Measurements from ENCODE around the gene NPB. TPM values are rescaled to one million over a fixed set of nuclear protein-coding genes. Genes with fewer than 3 reads are reported as not detected.
A peak's percentile ranks its signal among the peaks of the same experiment; 100 is the strongest.

NPB gene
- total RNA-seq, 1 donor from 2014 or later, result 4.7 TPM

DNA sequence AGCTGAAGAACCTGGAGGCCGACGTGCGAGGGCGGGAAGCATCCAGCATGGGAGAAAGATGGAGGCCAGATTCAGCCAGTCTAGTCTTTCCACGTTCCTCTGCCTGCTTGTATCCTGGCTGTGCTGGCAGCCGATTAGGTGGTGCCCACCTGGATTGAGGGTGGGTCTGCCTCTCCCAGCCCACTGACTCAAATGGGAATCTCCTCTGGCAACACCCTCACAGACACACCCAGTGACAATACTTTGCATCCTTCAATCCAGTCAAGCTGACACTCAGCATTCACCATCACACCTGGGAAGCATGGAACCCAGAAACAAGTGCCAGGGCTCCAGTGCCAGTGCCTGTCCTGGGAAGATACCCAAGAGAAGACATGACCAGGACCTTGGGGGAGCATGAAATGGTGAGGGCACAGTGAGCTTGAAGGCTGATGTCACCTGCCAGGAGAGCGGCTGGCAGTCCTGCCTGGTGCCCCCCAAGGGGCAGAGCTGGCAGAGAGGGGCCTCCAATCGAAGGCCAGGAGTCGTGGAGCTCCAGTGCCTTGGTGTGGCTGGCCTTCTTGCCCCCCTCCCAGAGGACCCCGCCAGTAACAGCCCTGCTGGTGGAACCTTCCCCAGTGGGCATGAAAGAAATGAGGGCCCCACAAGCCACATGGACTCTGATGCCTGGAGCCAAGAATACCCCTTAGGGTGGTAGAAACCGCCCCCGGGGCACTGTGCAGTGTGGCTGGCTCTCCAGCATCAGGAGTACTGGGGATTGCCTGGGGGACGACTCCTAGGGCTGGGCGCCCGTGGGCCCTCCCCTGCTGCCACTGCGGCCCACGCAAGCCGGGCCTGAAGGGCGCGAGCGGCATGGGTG, 643 bp upstream of the NPB start:
- Histone ChIP-seq H3K9me3 (no peaks in the 10 kb centered on the region), H3K4me1 (peaks cover 15% of the 10 kb centered on the region), H3K27ac (no peak overlapping the region), H3K4me3 (peak overlapping the region; percentile 33 to 51), H3K36me3 (peaks cover 0 to 41% of the 10 kb centered on the region in 2 donors), H3K27me3 (no peaks in the 10 kb centered on the region)
- intact Hi-C loops (cut with DNase I), result no loop called here
- TF ChIP-seq, protein P1, sequence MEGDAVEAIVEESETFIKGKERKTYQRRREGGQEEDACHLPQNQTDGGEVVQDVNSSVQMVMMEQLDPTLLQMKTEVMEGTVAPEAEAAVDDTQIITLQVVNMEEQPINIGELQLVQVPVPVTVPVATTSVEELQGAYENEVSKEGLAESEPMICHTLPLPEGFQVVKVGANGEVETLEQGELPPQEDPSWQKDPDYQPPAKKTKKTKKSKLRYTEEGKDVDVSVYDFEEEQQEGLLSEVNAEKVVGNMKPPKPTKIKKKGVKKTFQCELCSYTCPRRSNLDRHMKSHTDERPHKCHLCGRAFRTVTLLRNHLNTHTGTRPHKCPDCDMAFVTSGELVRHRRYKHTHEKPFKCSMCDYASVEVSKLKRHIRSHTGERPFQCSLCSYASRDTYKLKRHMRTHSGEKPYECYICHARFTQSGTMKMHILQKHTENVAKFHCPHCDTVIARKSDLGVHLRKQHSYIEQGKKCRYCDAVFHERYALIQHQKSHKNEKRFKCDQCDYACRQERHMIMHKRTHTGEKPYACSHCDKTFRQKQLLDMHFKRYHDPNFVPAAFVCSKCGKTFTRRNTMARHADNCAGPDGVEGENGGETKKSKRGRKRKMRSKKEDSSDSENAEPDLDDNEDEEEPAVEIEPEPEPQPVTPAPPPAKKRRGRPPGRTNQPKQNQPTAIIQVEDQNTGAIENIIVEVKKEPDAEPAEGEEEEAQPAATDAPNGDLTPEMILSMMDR (IDR thresholded peaks at IDR 0.05), result no peak
- no peak for TF ChIP-seq POLR2AphosphoS5 (IDR thresholded peaks at IDR 0.05; ENCODE audit: insufficient read depth in 1 of 2, low read depth in 1 of 2)
- no peak for TF ChIP-seq POLR2A (IDR thresholded peaks at IDR 0.05)
- DNase-seq (ENCODE audit: extremely low spot score in 2 of 2), result no peak

DNA sequence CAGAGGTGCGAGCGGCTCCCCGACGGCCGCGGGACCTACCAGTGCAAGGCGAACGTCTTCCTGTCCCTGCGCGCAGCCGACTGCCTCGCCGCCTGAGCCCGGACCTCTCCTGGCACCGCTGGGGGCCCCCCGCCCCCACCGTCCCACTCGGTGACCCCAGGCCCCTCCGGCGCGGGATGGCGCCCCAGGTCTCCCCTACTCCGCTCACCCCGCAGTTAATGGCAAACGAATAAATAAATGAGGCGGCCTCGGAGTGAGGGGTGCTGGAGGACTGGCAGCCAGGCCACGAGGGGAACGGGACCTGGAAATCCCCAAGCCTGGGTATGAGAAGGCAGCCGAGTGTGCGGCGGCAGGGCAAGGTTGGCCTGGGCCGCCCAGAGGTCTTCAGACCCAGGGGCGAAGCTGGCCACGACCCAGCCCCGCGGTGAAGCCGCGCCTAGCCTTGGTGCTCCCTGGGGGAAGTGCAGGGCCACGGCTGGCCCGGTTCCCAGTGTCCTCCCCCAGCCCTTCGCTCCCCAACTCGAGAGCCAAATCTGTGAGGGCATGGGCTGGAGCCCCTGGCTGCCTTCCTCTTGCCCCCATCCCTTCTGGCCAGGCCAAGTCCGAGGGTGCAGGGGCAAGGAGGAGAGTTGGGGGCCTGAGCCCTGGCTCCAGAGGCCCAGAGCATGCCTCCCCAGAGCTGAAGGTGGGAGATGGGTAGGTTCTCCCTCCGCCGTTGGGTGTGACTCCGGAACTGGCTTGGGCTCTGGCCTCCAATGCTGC, 796 bp downstream of the NPB start:
- peaks cover 0 to 35% of the 10 kb centered on the region in 2 donors for H3K36me3 ChIP-seq
- intact Hi-C loops (cut with DNase I), result no loop called here
- H3K4me3 ChIP-seq, result peak overlapping the region; percentile 33 to 51
- no peaks in the 10 kb centered on the region for H3K27me3 ChIP-seq
- TF ChIP-seq POLR2AphosphoS5 (IDR thresholded peaks at IDR 0.05; ENCODE audit: insufficient read depth in 1 of 2, low read depth in 1 of 2) (no peak), POLR2A (IDR thresholded peaks at IDR 0.05) (no peak)
- TF ChIP-seq, protein P1 (IDR thresholded peaks at IDR 0.05), result no peak
- DNase-seq (ENCODE audit: extremely low spot score in 2 of 2), result no peak
- no peak overlapping the region for H3K27ac ChIP-seq
- H3K4me1 ChIP-seq, result peaks cover 15% of the 10 kb centered on the region
- no peaks in the 10 kb centered on the region for H3K9me3 ChIP-seq

DNA sequence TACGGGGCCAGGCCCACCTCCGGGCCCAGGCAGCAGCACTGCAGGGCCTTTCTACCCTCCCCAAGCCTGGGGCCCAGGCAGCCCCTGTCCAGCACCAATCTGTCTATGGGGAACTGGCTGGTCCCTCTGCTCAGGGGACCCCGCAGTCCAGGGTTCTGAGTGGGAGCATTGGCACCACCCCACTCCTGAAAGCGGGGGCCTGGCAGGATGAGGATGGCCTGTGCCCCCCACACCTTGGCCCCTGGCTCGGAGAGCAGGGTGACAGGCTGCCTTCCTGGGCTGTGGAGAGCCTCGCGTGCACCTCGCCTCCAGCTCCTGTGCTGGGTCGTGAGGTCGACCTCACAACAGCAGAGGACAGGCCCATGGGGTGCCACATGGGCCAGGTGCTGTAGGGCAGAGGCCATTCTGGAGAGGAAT, 1.4 kb downstream of the NPB start:
- no peak overlapping the region for H3K4me3 ChIP-seq
- H3K27ac ChIP-seq, result no peak overlapping the region
- intact Hi-C loops (cut with DNase I), result no loop called here
- peaks cover 0 to 29% of the 10 kb centered on the region in 2 donors for H3K36me3 ChIP-seq
- TF ChIP-seq, protein P1 (IDR thresholded peaks at IDR 0.05), result no peak
- no peak for TF ChIP-seq POLR2AphosphoS5 (IDR thresholded peaks at IDR 0.05; ENCODE audit: insufficient read depth in 1 of 2, low read depth in 1 of 2)
- no peak for TF ChIP-seq POLR2A (IDR thresholded peaks at IDR 0.05)
- H3K9me3 ChIP-seq, result no peaks in the 10 kb centered on the region
- no peaks in the 10 kb centered on the region for H3K27me3 ChIP-seq
- DNase-seq (ENCODE audit: extremely low spot score in 2 of 2), result no peak
- H3K4me1 ChIP-seq, result peaks cover 15% of the 10 kb centered on the region

DNA sequence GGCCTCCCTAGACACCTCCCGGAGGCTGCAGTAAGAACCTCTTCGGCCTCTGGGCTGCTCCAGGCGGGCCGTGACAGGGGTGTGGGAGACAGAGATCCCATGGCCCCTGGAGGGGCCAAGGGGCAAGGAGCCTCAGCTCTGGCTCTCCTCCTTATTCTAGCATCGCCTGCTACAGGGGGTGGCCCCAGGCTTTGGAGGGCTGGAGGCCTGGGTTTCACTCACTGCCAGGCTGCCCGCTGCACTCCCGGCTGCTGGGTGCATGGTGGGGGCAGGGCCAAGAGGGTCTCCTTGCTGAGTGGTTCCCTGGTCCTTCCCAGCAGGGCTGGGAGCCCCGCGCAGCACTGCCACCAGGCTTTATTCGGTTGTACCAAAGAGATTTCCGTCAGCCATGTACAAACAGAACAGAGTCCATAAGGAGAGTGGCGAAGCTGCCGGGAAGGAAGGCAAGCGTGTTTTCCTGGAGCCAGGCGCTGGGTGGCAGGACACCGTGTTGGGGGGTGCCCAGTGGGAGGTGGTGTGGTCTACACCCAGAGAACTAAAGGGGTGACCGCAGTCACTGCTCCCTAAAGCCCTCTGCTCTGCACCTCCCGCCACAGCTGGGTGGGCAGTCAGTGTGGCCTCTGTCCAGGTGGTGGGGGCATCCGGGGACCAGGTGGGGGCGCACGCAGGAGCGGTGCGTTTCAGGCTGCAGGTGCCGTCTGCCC, 2.0 kb downstream of the NPB start:
- Histone ChIP-seq H3K4me3 (no peak overlapping the region), H3K9me3 (no peaks in the 10 kb centered on the region), H3K36me3 (peaks cover 0 to 24% of the 10 kb centered on the region in 2 donors), H3K27me3 (no peaks in the 10 kb centered on the region), H3K27ac (no peak overlapping the region), H3K4me1 (peaks cover 15% of the 10 kb centered on the region)
- intact Hi-C loops (cut with DNase I), result no loop called here
- DNase-seq (ENCODE audit: extremely low spot score in 2 of 2), result no peak
- TF ChIP-seq POLR2AphosphoS5 (IDR thresholded peaks at IDR 0.05; ENCODE audit: insufficient read depth in 1 of 2, low read depth in 1 of 2) (no peak), POLR2A (IDR thresholded peaks at IDR 0.05) (no peak)
- TF ChIP-seq, protein P1 (IDR thresholded peaks at IDR 0.05), result no peak

Data from vagina (tissue), 2 donors.